Mononuclear cell (primary cell): ENCODE data around the gene SLC44A1. TPM values are rescaled to one million over a fixed set of nuclear protein-coding genes. Genes with fewer than 3 reads are reported as not detected.

Source experiments
- H3K27me3 ChIP-seq: 2 replicates; pipeline ENCODE4 v1.6.0; 2011; ENCODE audit warnings: low read length, control low read depth; ENCODE audit not compliant: insufficient read depth
- H3K4me1 ChIP-seq: 2 replicates; pipeline ENCODE4 v1.5.1; 2011; ENCODE audit warnings: mild to moderate bottlenecking, low read length, control low read depth; ENCODE audit not compliant: insufficient read depth
- H3K4me3 ChIP-seq: 2 replicates; pipeline ENCODE4 v1.5.1; 2011; ENCODE audit warnings: mild to moderate bottlenecking, low read length, moderate library complexity
- H3K9me3 ChIP-seq: 2 replicates; pipeline ENCODE4 v1.5.1; 2011; ENCODE audit warnings: low read depth, mild to moderate bottlenecking, control low read depth, low read length
- total RNA-seq: library from RNA; depleted of rRNA; stranded (reverse); fragments of >200 nt; gene quantifications from one replicate; pipeline ENCODE4 v1.2.3, GENCODE V29; 2012

The SLC44A1 gene
- total RNA-seq, 1 donor, result 8.2 TPM

- no peaks in the 10 kb centered on the region for H3K4me1 ChIP-seq
- no peaks in the 10 kb centered on the region for H3K27me3 ChIP-seq
- H3K9me3 ChIP-seq, result no peaks in the 10 kb centered on the region
- H3K4me3 ChIP-seq, result no peak overlapping the region
These were observed 31.5 kb downstream of the SLC44A1 start for GRCh38 chr9:105275938-105276337.

GRCh38 chr9:105278751-105279150, 34.3 kb downstream of the SLC44A1 start:
- H3K4me1 ChIP-seq, result no peaks in the 10 kb centered on the region
- H3K9me3 ChIP-seq, result no peaks in the 10 kb centered on the region
- H3K27me3 ChIP-seq, result no peaks in the 10 kb centered on the region
- H3K4me3 ChIP-seq, result no peak overlapping the region

- no peaks in the 10 kb centered on the region for H3K9me3 ChIP-seq
- H3K27me3 ChIP-seq, result no peaks in the 10 kb centered on the region
- H3K4me1 ChIP-seq, result no peaks in the 10 kb centered on the region
- H3K4me3 ChIP-seq, result no peak overlapping the region
These were observed 36.2 kb downstream of the SLC44A1 start for GRCh38 chr9:105280691-105281090.

GRCh38 chr9:105281272-105281671, 36.8 kb downstream of the SLC44A1 start:
- no peaks in the 10 kb centered on the region for H3K27me3 ChIP-seq
- H3K4me3 ChIP-seq, result no peak overlapping the region
- no peaks in the 10 kb centered on the region for H3K4me1 ChIP-seq
- no peaks in the 10 kb centered on the region for H3K9me3 ChIP-seq

GRCh38 chr9:105281926-105282325, 37.5 kb downstream of the SLC44A1 start:
- Histone ChIP-seq H3K9me3 (no peaks in the 10 kb centered on the region), H3K4me1 (no peaks in the 10 kb centered on the region), H3K27me3 (no peaks in the 10 kb centered on the region), H3K4me3 (no peak overlapping the region)

GRCh38 chr9:105282870-105283621, 38.6 kb downstream of the SLC44A1 start:
- H3K4me1 ChIP-seq, result no peaks in the 10 kb centered on the region
- H3K27me3 ChIP-seq, result no peaks in the 10 kb centered on the region
- H3K9me3 ChIP-seq, result no peaks in the 10 kb centered on the region
- no peak overlapping the region for H3K4me3 ChIP-seq

- H3K9me3 ChIP-seq, result no peaks in the 10 kb centered on the region
- H3K4me1 ChIP-seq, result no peaks in the 10 kb centered on the region
- H3K4me3 ChIP-seq, result no peak overlapping the region
- H3K27me3 ChIP-seq, result no peaks in the 10 kb centered on the region
These were observed 39.3 kb downstream of the SLC44A1 start for GRCh38 chr9:105283795-105284194.

- Histone ChIP-seq H3K4me1 (no peaks in the 10 kb centered on the region), H3K27me3 (no peaks in the 10 kb centered on the region), H3K9me3 (no peaks in the 10 kb centered on the region), H3K4me3 (no peak overlapping the region)
These were observed 40.0 kb downstream of the SLC44A1 start for GRCh38 chr9:105284463-105284862.

GRCh38 chr9:105286098-105286497, 41.6 kb downstream of the SLC44A1 start:
- Histone ChIP-seq H3K9me3 (no peaks in the 10 kb centered on the region), H3K27me3 (no peaks in the 10 kb centered on the region), H3K4me3 (no peak overlapping the region), H3K4me1 (peaks cover 4% of the 10 kb centered on the region)

GRCh38 chr9:105289305-105289704, 44.9 kb downstream of the SLC44A1 start:
- no peaks in the 10 kb centered on the region for H3K9me3 ChIP-seq
- H3K4me1 ChIP-seq, result peaks cover 9% of the 10 kb centered on the region
- no peak overlapping the region for H3K4me3 ChIP-seq
- no peaks in the 10 kb centered on the region for H3K27me3 ChIP-seq

- H3K4me1 ChIP-seq, result peaks cover 9% of the 10 kb centered on the region
- no peaks in the 10 kb centered on the region for H3K9me3 ChIP-seq
- H3K27me3 ChIP-seq, result no peaks in the 10 kb centered on the region
- H3K4me3 ChIP-seq, result no peak overlapping the region
These were observed 46.0 kb downstream of the SLC44A1 start for GRCh38 chr9:105290418-105290817.

- H3K4me1 ChIP-seq, result peaks cover 9% of the 10 kb centered on the region
- no peaks in the 10 kb centered on the region for H3K9me3 ChIP-seq
- no peak overlapping the region for H3K4me3 ChIP-seq
- no peaks in the 10 kb centered on the region for H3K27me3 ChIP-seq
These were observed 46.5 kb downstream of the SLC44A1 start for GRCh38 chr9:105290954-105291353.

GRCh38 chr9:105291422-105291859, 47.0 kb downstream of the SLC44A1 start:
- no peaks in the 10 kb centered on the region for H3K27me3 ChIP-seq
- H3K4me1 ChIP-seq, result peaks cover 9% of the 10 kb centered on the region
- H3K4me3 ChIP-seq, result no peak overlapping the region
- H3K9me3 ChIP-seq, result no peaks in the 10 kb centered on the region

- peaks cover 9% of the 10 kb centered on the region for H3K4me1 ChIP-seq
- no peak overlapping the region for H3K4me3 ChIP-seq
- H3K27me3 ChIP-seq, result no peaks in the 10 kb centered on the region
- H3K9me3 ChIP-seq, result no peaks in the 10 kb centered on the region
These were observed 47.5 kb downstream of the SLC44A1 start for GRCh38 chr9:105291938-105292337.

GRCh38 chr9:105293408-105293807, 49.0 kb downstream of the SLC44A1 start:
- Histone ChIP-seq H3K9me3 (no peaks in the 10 kb centered on the region), H3K4me3 (no peak overlapping the region), H3K4me1 (peaks cover 9% of the 10 kb centered on the region), H3K27me3 (no peaks in the 10 kb centered on the region)

- H3K4me3 ChIP-seq, result no peak overlapping the region
- H3K9me3 ChIP-seq, result no peaks in the 10 kb centered on the region
- H3K27me3 ChIP-seq, result no peaks in the 10 kb centered on the region
- peaks cover 16% of the 10 kb centered on the region for H3K4me1 ChIP-seq
These were observed 50.7 kb downstream of the SLC44A1 start for GRCh38 chr9:105295201-105295550.
